Astrocyte of the cerebellum (primary cell): ENCODE results near the gene IL22.
A peak's percentile ranks its signal among the peaks of the same experiment; 100 is the strongest.

Experiments
- DNase-seq: peaks from one replicate; pipeline ENCODE4 v3.0.0-alpha.2; 2011; ENCODE audit warnings: low read depth
- H3K4me3 ChIP-seq: 2 replicates; pipeline ENCODE4 v1.5.1; 2011; ENCODE audit warnings: mild to moderate bottlenecking, low read depth, low read length, moderate library complexity
- in situ Hi-C: cut with HindIII; loops from 2 replicates; pipeline ENCODE4 v1.10.0; 2017; ENCODE audit warnings: low sequenced_read_pairs
- TF ChIP-seq, protein P1 (sequence below): IDR thresholded peaks from 2 replicates; pipeline ENCODE4 v1.5.1; 2012; ENCODE audit warnings: low read length, low read depth, moderate library complexity, mild to moderate bottlenecking; ENCODE audit errors: missing control alignments

IL22 gene

DNA sequence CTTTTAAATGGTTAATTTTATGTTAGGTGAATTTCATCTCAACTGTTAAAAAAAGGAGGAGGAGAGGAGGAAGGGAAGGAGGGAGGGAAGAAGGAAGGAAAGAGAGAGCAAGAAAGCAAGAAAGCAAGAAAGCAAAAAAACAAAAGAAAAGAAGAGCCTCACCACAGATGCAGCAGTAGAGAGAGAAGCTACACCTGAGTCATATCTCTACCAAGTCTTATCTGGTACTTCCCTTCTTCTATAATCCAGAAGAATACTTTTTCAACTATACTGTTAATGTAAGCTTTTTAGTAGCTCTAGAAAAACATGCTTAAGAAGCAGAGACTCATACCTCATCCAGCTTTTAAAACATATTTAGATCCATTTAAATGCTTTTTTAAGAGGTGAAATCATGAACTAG lies 22.2 kb downstream of the IL22 start:
- DNase-seq: no peak
- in situ Hi-C loops: no loop called here
- TF ChIP-seq, protein P1, sequence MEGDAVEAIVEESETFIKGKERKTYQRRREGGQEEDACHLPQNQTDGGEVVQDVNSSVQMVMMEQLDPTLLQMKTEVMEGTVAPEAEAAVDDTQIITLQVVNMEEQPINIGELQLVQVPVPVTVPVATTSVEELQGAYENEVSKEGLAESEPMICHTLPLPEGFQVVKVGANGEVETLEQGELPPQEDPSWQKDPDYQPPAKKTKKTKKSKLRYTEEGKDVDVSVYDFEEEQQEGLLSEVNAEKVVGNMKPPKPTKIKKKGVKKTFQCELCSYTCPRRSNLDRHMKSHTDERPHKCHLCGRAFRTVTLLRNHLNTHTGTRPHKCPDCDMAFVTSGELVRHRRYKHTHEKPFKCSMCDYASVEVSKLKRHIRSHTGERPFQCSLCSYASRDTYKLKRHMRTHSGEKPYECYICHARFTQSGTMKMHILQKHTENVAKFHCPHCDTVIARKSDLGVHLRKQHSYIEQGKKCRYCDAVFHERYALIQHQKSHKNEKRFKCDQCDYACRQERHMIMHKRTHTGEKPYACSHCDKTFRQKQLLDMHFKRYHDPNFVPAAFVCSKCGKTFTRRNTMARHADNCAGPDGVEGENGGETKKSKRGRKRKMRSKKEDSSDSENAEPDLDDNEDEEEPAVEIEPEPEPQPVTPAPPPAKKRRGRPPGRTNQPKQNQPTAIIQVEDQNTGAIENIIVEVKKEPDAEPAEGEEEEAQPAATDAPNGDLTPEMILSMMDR: no peak
- H3K4me3 ChIP-seq: no peak overlapping the region

DNA sequence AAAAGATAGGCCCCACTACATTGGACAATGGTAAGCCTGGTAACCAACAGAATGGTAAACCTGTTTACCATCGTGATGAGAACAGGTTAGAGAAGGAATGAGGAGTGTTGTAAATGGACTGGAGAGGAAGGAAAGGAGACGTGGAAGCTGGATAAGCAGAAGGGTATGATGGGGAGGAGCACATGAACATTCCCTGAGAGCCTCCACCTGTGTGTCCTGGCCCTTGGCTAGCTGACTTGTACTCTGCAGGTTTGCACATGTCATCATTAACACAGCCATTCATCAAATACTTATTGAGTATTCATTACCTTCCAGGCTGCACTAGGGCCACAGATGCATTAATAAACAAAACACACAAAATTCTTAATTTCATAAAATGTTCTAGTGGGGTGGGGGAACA lies 23.4 kb downstream of the IL22 start:
- in situ Hi-C loops: loop anchor here (10.0 kb wide), 2 partner anchors 95 to 485 kb away; no protein-coding TSS in a partner anchor
- no peak overlapping the region for H3K4me3 ChIP-seq
- no peak for DNase-seq
- TF ChIP-seq, protein P1: no peak

DNA sequence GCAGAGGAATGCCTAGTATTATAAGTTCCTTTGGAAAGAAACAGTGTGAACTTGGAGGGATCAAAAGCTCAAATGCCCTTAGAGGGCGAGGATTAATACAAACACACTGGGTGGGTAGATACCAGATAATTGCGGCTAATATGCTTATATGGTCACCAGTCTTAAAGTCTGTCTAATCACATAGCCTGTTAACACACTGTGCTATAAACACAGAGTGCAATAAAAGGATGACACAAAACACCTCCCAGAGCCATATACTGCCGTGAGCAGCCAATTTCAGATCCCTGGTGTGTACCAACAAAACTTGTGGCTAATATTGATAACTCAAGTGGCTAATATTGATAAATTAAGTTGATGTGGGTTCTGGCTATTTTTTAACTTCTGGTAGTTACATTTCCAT lies 26.0 kb downstream of the IL22 start:
- no peak overlapping the region for H3K4me3 ChIP-seq
- TF ChIP-seq, protein P1: no peak
- in situ Hi-C loops: loop anchor here (10.0 kb wide), 2 partner anchors 97 to 487 kb away; no protein-coding TSS in a partner anchor

DNA sequence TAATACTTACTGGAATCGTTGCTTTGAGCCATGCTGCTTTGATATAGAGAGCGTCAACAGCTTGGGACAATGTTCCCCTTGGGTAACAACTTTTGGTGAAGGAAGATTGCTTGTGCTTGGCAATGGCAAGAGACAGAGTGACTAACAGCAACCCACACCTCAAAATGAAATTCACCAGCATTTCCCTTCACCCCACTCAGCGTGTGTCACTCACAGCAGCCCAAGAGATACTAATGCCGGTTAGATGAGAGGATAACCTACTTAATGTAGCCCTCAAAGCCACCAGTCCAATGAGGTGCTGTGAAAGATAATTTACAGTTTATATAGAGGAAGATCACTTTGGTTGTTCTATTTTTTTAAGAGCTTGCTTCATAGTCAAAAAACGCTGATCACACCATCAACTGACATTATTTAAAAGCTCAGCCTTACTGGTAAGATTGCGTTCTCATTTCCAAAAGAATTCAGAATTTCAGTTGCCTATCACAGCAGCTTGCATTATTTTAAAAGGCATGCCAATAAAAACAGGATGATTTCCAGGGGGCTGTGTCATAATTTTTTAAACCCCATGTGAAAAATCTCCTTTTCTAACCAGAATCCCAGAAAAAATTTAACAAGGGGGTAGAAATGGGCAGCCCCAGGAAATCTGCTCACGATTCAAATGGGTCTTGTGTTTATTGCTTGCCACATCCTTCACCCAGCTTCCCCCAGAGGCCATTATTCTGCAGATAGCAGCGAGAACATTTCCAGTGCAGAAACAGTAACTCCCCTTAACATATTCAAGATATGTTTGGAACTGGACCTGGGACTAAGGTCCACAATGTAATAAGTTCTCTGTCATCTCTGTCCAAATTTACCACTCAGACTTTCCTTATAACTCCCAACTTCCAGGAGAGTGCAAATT lies 27.6 kb downstream of the IL22 start, which contains the start of gene IL26:
IL26 (minus strand) TSS at position 235 of the 901 bp plus-strand sequence; CDS start at position 181, 54 bp downstream.
- DNase-seq: no peak
- no peak within 1 kb of the TSS for H3K4me3 ChIP-seq
- TF ChIP-seq, protein P1: no peak
- in situ Hi-C loops: loop anchor here (10.0 kb wide), 2 partner anchors 99 to 489 kb away; no protein-coding TSS in a partner anchor

More for the DNA sequence above, 26.0 kb downstream of the IL22 start:
- DNase-seq: no peak

DNA sequence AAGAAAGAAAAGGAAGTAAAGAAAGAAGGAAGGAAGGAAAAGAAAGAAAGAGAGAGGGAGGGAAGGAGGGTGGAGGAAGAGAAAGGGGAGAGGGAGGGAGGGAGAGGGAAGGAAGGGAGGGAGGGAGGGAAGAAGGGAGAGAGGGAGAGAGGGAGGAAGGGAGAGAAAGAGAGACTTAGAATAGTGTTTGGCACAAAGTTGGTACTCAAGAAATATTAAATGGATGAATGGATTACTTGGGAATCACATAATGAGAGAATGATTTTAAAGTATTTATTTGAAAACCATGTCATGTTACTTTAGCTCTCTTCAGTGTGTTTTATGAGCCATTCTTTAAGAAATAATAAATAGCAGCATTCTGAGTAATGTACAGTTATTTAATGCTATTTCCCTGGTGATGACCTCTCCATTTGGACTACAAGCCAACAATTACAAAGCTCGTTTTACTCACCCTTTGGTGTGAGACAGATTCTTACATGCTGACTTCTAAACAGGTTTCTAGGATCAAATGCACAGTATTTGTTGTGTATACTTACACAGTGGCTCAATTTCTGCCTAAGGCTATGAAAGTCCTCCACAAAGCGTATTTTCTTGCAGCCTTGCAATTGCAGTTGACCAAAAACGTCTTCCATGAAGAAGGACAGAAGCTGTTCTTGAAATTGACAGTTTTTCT lies 28.7 kb downstream of the IL22 start:
- TF ChIP-seq, protein P1: no peak
- peak; percentile 34 for DNase-seq

DNA sequence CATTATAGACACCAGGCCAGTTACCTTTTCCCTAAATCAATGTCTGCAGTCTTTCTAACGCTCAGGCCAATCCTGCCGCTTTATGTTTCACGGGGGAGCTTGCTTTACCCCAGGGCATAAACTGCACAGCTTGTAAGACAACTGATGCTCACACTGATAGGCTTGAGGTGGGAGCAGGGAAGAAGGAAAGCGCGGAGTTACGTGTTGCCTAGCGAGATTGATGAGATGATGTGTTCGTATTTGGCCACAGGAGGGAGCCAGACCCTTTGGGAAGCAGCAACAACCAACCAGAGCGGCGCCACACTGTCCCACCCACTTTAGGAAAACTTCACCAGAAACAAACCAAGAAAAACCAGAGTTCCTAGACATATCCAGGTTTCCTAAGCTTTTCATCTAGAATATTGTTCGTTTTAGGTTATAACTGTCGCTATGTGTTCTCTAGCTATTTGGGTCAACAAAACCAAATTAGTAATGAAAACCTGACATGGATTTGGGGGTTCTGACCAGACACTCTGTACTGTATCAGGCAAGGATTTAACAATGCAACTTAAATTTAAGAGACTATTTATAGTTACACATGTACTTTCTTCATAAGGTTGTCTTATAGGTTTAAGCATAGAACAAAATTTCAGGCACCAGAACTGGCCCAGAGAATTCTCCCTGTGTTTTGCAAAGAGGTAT lies 30.2 kb downstream of the IL22 start:
- peak; percentile 82 for DNase-seq
- in situ Hi-C loops: loop anchor here (10.0 kb wide), 2 partner anchors 102 to 492 kb away; no protein-coding TSS in a partner anchor
- TF ChIP-seq, protein P1: peak; percentile 81
- H3K4me3 ChIP-seq: no peak overlapping the region

More for the DNA sequence above, 28.7 kb downstream of the IL22 start:
- H3K4me3 ChIP-seq: no peak overlapping the region
- in situ Hi-C loops: loop anchor here (10.0 kb wide), 2 partner anchors 100 to 490 kb away; no protein-coding TSS in a partner anchor
